NCI-H774 (cell line): ENCODE results near the gene LZTS2.
A peak's percentile ranks its signal among the peaks of the same experiment; 100 is the strongest.

ENCODE experiments used
- DNase-seq: peaks from one replicate; lab custom pipeline; 2025; lab: John Stamatoyannopoulos, UW

The LZTS2 gene

DNA sequence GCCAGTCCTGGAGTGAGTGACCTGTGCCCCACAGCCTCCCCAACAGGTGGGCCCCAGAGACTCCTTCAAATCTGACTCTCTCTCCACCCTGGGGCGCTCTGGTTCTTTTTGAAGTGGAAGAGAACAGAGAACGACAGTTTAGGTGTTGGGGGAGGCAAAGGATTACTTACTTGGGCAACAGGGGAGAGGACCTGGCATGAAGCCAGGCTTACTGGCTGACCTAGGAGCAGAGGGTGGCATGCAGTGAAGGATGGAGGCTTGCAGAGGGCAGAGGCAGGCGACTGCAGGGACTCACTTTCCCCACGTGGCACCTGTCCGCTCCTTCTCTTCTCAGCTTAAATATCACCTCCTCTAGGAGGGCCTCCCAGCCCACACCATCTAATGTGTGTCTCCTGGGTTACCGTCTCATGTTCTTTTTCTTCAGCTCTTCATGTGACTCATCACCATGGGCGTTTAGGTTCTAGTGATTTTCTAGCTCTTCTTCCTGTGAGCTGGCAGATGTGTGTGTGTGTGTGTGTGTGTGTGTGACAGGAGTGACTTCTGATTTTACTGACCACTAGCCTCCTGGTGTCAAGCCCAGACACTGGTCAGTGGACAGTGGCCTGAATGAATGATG is 15.5 kb downstream of the LZTS2 start:
- DNase-seq, result no peak

DNA sequence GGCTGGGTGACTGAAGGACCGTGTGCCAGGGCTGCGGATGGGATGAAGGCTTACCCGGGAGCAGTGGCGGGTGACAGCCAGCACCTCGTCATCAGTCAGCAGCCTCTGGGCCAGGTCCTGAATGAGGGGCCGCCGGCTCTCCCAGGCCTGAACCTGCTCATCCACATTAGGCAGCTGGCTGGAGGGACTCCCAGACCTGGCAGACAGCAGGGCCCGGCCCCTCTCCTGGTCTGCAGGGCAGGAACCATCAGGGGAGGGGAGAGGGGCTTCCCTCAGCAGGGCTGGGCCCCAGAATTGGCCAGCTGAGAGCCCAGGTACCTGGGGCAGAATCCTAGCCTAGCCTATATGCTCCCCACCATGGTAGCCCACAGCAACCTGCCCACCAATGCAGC is 16.0 kb downstream of the LZTS2 start:
- DNase-seq, result no peak

DNA sequence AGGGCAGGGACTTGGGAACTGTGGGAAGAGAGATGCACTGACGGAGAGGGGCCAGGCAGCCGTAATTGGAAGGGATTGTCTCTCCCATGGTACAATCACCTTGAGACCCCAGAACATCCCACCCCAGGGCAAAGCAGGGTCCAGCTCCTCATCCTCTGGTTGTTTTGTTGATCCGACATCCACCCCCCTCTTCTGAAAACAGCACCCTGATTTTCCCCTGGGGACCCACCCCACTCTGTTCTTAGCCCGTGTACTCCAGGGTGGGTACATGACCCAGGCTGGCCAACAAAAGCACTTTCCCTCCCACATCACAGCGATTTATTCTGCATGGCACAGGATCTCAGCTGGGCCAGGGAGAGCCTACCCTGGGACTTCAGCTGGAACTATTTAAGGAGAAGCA is 17.2 kb downstream of the LZTS2 start:
- DNase-seq, result no peak

DNA sequence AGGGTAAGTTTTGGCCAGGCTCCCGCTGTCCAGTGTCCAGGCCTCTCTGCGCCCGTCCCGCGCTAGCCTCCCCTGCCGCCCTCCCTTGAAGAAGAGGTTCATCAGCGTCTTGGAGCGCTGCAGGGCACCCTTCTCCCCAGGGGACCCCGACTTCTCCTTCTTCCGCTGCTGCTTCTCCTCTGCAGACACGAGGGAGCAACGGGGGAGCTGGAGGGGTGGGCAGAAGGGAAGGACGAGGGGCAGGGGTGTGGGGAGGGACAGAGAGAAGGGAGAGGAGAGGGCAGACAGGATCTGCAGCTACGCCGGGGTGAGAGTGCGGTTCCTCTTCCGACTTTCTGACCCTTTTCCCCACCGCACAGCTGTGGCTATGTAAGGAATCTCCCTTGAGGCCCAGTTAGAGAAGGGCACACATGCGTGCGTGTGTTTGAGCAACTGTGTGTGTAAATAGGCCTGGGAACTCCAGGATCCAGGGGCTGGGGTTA is 18.6 kb downstream of the LZTS2 start:
- no peak for DNase-seq

DNA sequence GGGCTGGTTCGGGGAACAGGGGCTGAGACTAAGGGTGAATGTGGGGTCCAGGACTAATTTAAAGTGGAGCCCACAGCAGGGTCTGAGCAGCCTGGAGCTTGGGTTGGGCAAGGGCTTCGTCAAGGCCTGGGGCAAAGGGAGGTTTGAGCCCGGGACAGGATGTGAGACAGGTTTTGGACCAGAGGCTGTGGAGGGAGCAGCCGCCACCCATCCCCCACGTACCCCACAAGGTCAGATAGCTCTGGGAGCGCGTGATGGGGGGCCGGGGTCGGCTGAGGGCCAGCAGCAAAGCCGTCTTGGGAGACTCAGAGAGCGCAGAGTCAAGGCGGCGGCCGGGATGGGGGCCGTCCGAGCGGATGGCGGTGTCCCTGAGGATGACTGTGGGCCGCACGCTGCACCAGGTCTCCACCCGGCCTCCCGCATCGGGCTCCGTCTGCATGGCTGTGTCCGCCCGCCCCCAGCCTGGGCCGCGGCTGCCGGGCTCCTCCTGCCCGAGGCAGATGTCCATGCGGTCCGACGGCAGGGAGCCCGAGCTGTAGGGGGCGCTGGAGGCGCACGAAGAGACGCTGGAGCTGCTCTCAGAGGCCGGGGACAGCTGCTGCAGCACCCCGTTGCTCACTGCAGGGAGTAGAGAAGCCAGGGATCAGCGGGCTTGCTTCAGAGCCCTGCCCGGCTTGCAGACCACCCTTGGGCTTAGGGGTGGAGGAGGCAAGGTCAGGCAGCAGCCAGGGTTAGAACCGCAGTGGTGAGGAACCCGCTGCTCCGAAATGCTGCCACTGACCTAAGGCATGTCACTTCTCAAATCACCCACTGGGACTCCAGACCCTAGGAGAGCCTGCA is 19.2 kb downstream of the LZTS2 start:
- DNase-seq, result peak; percentile 41

DNA sequence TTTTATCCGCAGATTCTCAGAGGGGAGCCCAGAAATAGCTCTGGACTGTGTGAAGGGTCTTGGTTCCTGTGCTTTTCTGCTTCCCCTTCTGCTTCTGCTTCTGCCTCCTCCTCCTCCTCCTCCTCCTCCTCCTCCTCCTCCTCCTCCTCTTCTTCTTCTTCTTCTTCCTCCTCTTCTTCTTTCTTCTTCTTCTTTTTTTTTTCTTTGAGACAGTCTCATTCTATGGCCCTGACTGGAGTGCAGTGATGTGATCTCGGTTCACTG is 19.8 kb downstream of the LZTS2 start:
- no peak for DNase-seq

DNA sequence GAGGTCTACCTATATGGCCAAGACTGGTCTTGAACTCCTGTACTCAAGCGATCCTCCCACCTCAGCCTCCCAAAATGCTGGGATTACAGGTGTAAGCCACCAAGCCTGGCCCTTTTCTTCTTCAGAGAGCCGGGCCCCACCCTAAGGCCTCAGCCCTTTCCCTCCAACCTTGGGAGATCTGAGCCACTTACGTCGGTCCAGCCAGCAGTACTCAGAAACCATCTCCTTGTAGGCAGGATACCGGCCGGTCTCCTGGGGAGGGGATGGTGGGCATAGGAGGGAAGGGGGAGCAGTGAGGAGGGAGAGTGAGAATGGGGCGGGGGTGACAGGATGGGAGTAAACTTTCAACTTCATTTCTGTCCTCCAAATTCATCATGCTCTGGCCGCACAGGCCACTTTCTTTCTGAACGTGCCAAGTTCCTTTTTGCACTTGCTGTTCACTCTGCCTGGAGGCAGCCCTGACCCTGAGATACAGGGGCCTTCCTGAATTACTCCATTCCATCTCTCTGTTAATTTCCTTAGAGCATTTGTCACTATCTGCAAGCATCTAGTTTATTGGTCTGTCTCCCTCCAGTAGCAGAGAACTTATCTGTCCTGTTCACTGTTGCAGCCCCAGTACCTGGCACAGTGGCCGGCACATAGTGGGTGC is 20.9 kb downstream of the LZTS2 start:
- no peak for DNase-seq

DNA sequence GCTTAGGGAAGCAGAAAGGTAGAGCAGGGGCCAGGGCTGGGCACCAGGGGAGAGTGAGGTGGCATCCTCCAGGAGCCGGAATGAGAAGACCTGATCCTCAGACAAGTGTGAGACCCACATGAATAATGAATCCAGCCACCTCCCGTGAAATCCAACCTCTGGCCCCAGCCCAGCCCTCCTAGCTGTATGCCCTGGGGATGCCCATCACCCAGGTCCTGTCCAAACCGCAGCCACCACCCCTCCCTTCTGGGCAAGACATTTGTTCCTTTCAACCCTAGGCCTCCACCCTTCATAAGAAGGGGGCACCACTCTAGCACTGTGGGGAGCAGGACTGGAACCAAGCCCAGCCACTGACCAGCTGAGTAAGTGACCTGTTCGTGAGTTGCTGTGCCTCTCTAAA is 21.6 kb downstream of the LZTS2 start:
- no peak for DNase-seq

DNA sequence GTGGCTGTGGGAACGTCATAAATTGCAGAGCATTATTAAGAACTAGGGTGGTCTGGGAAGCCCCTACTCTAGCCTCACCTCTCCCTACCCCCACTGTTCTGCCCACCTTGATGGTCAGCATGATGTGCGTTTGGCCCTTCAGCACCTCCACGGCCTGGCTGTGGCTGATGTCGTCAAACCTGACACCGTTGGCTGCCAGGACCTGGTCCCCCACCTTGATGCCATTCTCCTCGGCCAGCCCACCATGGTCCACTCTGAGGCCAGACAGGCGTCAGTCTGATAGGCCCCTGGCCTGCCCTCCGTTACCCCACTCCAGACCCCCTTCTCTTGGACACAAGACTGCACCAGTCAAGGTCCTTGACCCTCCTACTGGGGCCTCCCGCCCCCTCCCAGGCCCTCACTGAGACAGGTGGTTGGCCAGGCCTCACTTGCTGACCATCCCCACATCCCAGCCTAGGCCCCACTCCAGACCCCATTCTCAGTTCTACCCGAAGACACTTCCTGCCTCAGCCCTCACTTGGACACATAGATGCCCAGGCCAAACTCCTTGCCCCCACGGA is 22.2 kb downstream of the LZTS2 start:
- DNase-seq, result no peak

DNA sequence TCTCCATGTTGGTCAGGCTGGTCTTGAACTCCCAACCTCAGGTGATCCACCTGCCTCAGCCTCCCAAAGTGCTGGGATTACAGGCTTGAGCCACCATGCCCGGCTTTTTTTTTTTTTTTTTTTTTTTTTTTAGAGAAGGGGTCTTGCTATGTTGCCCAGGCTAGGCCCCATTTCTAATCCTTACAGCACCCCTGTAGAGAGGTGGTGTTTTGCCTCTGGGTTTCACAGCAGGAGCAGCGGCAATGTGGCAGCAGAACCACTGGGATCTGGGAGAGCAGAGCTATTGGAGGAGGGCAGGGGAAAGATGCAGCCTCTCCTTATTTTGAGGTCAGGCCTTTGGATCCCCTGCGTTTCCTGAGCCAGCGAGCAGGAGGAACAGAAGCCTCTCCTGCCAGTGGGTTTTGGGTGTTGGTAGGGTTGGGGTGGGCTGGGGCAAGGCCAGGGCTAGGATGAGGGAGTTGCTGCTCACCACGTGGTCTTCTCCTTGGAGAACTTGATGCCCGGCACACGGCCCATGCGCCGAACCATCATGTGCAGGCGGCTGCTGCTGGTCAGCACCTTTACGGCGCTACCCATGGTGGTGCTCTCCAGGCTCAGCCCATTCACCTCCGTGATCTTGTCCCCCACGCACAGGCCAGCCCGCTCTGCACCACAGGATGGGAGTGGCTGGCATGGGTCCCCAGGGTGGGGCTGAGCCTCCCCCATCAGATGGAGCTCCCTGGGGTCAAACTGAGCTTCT is 23.5 kb downstream of the LZTS2 start:
- DNase-seq, result no peak

DNA sequence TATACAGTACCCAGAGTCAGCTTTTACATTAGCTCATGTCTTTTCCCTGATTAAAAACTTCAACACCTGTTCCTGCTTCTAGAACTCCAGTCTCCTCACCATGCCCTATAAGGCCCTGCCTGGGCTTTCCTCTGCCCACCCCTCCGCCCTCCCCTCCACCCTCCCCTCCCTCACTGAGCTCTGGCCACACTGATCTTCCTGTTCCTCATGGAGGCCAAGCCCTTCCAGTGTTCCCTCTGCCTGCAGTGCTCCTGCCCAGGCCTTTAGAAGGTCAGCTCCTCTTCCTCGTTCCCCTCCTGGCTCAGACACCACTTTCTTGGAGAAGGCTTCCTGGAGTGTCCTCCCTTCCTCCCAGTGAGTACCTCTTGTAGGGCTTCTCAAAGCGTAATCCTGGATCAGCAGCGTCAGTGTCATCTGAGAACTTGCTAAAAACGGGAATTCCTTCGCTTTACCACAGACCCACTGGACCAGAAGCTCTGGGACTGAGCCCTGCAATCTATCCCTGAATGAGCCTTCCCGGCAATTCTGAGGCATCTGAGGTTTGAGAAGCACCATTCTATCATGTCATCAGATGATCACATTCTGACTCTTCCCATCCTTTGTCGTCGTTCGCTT is 27.6 kb downstream of the LZTS2 start:
- no peak for DNase-seq

DNA sequence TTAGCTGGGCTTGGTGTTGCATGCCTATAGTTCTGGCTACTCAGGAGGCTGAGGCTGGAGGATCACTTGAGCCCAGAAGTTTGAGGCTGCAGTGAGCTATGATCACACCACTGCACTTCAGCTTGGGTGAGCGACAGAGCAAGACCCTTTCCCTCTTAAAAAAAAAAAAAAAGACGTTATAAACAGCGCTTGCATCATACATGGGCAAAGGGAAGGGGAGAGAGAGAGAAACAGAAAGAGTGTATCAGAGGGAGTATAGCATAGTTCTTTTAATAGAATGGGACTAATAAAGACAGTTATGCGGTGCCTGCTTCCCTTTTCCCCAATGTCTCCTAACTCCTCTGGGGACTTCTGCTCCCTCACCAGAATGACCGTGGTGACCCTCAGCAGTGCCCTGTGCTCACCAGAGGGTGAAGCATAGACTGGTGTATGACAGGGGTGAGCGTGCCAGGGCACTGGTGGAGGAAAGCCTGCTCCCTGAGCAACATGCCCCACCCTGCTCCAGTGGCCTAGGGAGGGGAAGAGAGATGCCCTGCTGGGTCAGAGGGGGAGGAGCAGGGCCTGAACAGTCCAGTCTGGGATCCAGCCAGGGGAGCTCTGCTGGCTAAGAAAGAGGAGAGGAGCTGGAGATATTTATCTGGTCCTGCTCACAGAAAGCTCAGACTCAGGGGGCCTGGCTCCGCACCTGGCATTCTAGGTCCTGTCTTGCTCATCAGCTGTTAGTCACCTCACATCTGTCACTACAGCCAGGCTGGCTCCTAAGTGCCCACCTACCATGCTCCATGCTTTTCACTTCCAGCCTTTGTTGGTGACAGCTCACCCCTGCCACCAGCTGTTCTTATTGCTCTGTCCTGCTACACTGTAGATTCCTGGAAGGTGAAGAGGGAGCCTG is 29.1 kb downstream of the LZTS2 start:
- DNase-seq, result no peak

DNA sequence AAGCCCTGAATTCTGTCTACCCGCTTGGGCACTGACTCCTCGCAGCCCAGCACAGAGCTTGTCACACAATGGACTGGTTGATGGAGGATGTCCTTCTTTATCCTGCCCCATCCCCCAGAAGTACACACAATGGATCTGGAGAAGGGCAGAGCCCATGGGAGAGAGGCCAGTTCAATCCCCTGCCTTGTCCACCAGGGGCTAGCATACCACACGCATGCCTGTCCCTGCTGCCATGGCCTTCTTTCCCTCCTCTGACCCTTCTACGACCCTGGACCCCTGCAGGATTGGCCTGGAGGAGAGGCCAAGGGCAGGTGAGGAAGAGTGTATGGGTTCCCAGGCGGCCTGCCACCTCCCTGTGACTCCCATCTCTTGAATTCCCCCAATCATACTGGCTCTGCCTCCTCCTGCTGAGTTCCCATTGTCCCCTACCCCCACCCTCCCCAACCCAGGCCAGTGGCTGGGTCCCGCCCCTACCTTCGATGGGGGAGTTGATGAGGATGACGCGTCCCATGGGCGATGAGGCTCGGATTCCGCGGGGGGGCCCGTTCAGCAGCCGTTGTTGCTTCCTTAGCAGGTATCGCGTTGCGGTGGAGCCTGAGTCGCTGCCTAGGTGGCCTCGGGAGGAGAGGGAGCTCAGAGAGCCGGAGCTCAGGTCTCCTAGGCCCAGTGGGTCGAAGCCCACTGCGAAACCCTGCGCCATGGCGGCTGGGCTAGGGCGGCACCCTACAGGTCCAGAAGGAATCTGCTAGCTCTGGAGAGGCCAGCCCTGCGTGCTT is 30.1 kb downstream of the LZTS2 start:
- no peak for DNase-seq

DNA sequence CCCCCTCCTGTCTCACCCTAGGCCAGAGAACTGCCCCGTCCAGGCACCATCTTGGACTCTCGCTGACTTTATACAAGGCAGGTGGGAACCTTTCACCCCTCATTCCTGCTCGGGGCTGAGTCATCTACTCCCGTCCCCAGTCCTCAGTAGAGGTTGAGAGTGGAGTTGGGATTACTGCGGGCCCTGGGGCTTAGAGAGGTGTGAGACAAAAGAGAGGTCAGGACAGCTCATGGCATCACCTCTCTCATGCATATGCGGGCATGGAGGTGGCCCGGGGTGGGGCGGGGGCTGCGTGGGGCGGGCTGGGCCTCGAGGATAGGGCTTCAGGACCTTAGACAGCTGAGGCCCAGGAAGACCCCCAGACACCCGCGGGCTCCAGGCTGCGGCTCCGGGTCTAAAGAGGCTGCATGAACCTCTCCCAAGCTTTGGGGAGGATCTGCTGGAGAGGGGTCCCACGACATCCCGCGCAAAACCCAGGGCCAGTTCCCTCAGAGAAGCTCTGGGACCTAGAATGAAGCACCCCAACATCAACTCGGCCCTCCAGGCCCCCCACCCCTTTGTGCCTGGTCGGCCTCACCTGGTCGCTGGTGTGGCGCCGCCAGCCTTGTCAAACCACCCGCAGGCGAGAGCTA is 31.0 kb downstream of the LZTS2 start:
- no peak for DNase-seq

DNA sequence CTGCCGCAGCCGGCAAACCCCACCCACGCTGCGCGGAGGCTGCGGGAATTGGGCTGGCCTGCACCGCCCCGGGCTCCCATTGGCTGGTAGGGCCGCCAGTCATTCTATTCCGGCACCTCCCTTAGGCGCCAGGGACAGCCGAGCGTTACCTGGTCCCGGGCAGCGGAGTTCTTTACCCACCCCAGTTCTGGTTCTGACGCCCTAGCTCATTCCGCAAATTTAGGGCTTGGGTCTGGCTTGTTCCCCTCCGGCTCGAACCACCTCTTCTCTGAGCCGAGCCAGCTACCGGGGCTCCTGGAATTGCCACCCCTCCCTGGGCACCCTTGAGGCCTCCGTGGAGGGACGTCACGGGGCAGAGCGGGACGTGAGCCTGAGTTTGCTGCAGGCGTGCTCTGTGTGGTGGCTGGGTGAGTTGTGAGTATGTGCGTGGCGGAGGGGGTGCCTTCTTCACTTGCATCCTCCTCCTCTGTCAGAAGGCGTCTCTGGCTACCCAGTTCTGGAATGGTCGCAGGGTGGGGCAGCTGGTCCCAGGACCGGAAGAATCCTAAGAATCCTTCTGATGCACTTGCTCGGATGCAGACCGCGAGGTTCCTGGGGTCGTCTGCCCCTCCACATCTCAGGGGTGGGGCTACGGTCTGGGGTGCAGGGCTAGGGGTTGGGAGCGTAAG is 31.7 kb downstream of the LZTS2 start, which contains the start of the genes PDZD7 and SFXN3:
PDZD7 (minus strand) TSS at position 2 of the 668 bp plus-strand sequence. CDS start 910 bp downstream, outside the sequence.
SFXN3 (plus strand) TSS at position 107 of the 668 bp plus-strand sequence. CDS start 3,461 bp downstream, outside the sequence.
- peak; percentile 62 for DNase-seq

DNA sequence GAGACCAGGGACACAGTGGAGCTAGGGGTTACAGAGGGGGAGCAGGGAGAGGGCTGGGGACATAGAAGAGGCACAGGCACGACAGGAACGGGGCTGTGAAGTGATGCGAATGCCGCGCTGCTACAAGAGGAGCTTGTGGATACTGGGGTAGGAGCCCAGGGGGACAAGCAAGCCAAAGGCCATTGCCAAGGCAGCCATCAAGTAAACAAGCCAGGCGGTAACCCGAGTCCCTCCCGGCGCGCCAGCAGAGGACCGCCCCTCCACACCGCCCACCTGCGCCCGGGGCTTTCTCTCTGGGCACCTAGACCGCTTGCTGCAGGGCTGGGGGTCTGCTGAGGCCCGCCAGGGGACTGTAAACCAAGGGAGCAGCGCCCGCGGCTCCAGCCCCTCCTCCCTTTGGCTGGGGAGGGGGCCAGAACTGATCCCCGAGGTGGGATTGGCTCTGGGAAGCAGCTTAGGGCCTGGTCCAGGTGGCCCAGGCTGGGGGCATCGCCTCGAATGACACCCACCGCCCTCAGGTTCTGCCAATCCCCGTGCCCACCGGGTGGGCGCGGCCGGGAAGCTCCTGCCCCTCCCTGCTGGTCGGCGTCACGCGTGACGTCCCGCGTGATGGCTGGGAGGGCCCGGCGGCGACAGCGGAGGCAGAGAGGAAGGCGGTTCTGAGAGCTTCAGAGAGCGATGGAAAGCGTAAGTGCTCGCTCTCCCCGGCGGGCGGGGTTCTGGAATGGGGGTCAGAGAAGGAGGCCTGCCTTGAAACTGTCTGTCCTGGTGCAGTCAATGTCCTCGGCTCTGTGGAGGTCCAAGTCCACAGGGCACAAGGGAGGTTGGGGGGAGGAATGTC is 32.4 kb downstream of the LZTS2 start:
- DNase-seq, result no peak

DNA sequence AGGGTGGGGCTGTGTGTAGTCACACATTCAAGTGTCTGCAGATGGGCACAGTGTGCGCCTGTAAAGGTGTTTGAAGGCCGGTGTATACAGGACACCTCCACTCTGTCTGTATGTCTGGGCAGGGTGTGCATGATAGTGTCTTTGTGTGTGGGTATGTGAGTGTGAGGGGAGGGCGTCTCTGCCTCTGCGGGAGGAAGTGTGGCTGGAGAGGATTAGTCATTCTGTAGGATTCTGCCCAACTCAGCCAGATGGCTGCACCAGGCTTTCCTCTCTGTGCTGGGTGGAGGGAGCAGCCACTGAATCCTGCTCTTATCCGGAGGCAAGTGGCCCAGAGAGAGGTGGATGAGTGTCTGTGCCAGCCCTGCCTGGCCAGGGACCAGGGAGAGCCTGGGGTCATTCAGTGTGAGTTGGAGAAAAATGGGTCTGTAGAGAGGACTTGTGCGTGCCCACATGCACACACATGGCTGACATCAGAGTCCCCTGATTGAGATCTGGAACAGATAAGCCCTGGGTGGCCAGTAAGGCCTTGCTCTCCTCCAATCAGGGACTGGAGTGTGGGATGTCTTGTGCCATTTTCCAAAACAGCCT is 33.1 kb downstream of the LZTS2 start:
- DNase-seq, result no peak
